Left hindlimb (tissue), 1 donor: ENCODE results near the gene DLGAP1.

Source experiments
- DNase-seq: peaks from one replicate; pipeline ENCODE4 v3.0.0-alpha.2; 2018

DLGAP1 gene

GRCh38 chr18:4285525-4285924 is 169.6 kb downstream of the DLGAP1 start:
- no peak for DNase-seq

- no peak for DNase-seq
Measured at GRCh38 chr18:4284528-4284927, 170.6 kb downstream of the DLGAP1 start.

GRCh38 chr18:4283746-4284291 is 171.3 kb downstream of the DLGAP1 start:
- DNase-seq, result no peak

- no peak for DNase-seq
Measured at GRCh38 chr18:4282954-4283353, 172.2 kb downstream of the DLGAP1 start.

GRCh38 chr18:4276953-4277585 is 178.0 kb downstream of the DLGAP1 start:
- DNase-seq, result no peak

GRCh38 chr18:4271952-4272351 is 183.2 kb downstream of the DLGAP1 start:
- DNase-seq, result no peak

GRCh38 chr18:4270988-4271387 is 184.1 kb downstream of the DLGAP1 start:
- DNase-seq, result no peak

- DNase-seq, result no peak
Measured at GRCh38 chr18:4270016-4270415, 185.1 kb downstream of the DLGAP1 start.

- no peak for DNase-seq
Measured at GRCh38 chr18:4267641-4268040, 187.5 kb downstream of the DLGAP1 start.

- DNase-seq, result no peak
Measured at GRCh38 chr18:4264347-4264791, 190.7 kb downstream of the DLGAP1 start.

- DNase-seq, result no peak
Measured at GRCh38 chr18:4260107-4260506, 195.0 kb downstream of the DLGAP1 start.

- DNase-seq, result no peak
Measured at GRCh38 chr18:4256766-4257417, 198.2 kb downstream of the DLGAP1 start.

- DNase-seq, result no peak
Measured at GRCh38 chr18:4254840-4255239, 200.3 kb downstream of the DLGAP1 start.

- no peak for DNase-seq
Measured at GRCh38 chr18:4252829-4253228, 202.3 kb downstream of the DLGAP1 start.

- no peak for DNase-seq
Measured at GRCh38 chr18:4251873-4252272, 203.2 kb downstream of the DLGAP1 start.

- no peak for DNase-seq
Measured at GRCh38 chr18:4251206-4251605, 203.9 kb downstream of the DLGAP1 start.

GRCh38 chr18:4250141-4250540 is 205.0 kb downstream of the DLGAP1 start:
- no peak for DNase-seq

- no peak for DNase-seq
Measured at GRCh38 chr18:4248686-4249085, 206.4 kb downstream of the DLGAP1 start.

- no peak for DNase-seq
Measured at GRCh38 chr18:4246374-4246773, 208.7 kb downstream of the DLGAP1 start.

- DNase-seq, result no peak
Measured at GRCh38 chr18:4245456-4245855, 209.7 kb downstream of the DLGAP1 start.

- DNase-seq, result no peak
Measured at GRCh38 chr18:4242431-4243161, 212.5 kb downstream of the DLGAP1 start.

GRCh38 chr18:4241090-4241617 is 214.0 kb downstream of the DLGAP1 start:
- DNase-seq, result no peak

GRCh38 chr18:4238966-4239365 is 216.1 kb downstream of the DLGAP1 start:
- DNase-seq, result no peak

GRCh38 chr18:4237664-4238041 is 217.5 kb downstream of the DLGAP1 start:
- no peak for DNase-seq
